H1 (cell line): ENCODE data around the gene MIR17HG.

Source experiments
- ATF2 ChIP-seq: IDR thresholded peaks from 2 replicates; pipeline ENCODE4 v1.6.1; 2012; ENCODE audit warnings: low read length, inconsistent platforms
- CHD1 ChIP-seq: IDR thresholded peaks from 2 replicates; pipeline ENCODE4 v1.6.1; 2012; ENCODE audit warnings: low read depth, low read length, improper control_type of control experiment
- CHD2 ChIP-seq: IDR thresholded peaks from 2 replicates; pipeline ENCODE4 v1.6.1; 2012; ENCODE audit warnings: low read length, improper control_type of control experiment
- CTCF ChIP-seq, 3 experiments: IDR thresholded peaks; 1 replicate in 2 of 3; 2 replicates in 1 of 3; pipeline versions ENCODE4 v1.5.1 to v1.6.1; 2011; ENCODE audit warnings: low read length in 3 of 3, mild to moderate bottlenecking in 3 of 3, inconsistent platforms in 2 of 3, low read depth in 1 of 3, moderate library complexity in 1 of 3; ENCODE audit not compliant: insufficient read depth in 1 of 3; ENCODE audit errors: control extremely low read depth in 1 of 3
- EP300 ChIP-seq, 2 experiments: IDR thresholded peaks; 1 replicate in 1 of 2; 2 replicates in 1 of 2; pipeline ENCODE4 v1.6.1; 2011 to 2012; ENCODE audit warnings: low read depth in 2 of 2, low read length in 2 of 2, mild to moderate bottlenecking in 2 of 2, borderline replicate concordance in 1 of 2, inconsistent platforms in 1 of 2, moderate library complexity in 1 of 2
- MAFK ChIP-seq: IDR thresholded peaks from 2 replicates; pipeline ENCODE4 v1.6.1; 2012; ENCODE audit warnings: low read depth, mild to moderate bottlenecking, improper control_type of control experiment, low read length
- MAX ChIP-seq: IDR thresholded peaks from 2 replicates; pipeline ENCODE4 v1.6.1; 2012; ENCODE audit warnings: inconsistent platforms
- POLR2AphosphoS5 ChIP-seq: IDR thresholded peaks from 2 replicates; pipeline ENCODE4 v1.6.1; 2011; ENCODE audit warnings: low read depth, low read length
- RAD21 ChIP-seq, 2 experiments: IDR thresholded peaks in 1 of 2; conservative IDR thresholded peaks in 1 of 2; 2 replicates each; pipeline ENCODE4 v1.6.1; 2011; ENCODE audit warnings: low read depth in 2 of 2, low read length in 2 of 2, improper control_type of control experiment in 1 of 2, inconsistent platforms in 1 of 2, mild to moderate bottlenecking in 1 of 2, moderate library complexity in 1 of 2
- RXRA ChIP-seq: IDR thresholded peaks from 2 replicates; pipeline ENCODE4 v1.6.1; 2011; ENCODE audit warnings: low read depth, mild to moderate bottlenecking, low read length, moderate library complexity; ENCODE audit not compliant: insufficient read depth
- SP1 ChIP-seq: IDR thresholded peaks from 2 replicates; pipeline ENCODE4 v1.6.1; 2011; ENCODE audit warnings: low read depth, low read length
- TAF1 ChIP-seq: IDR thresholded peaks from 2 replicates; pipeline ENCODE4 v1.6.1; 2011; ENCODE audit warnings: mild to moderate bottlenecking, low read depth, low read length

GRCh38 chr13:91331047-91331915 is 16.2 kb upstream of the MIR17HG start:
- TF ChIP-seq MAX (no peak), CTCF (IDR thresholded peaks at IDR 0.05; ENCODE audit: control extremely low read depth in 1 of 3, insufficient read depth in 1 of 3, low read depth in 1 of 3, low read length in 3 of 3) (no peak), EP300 (IDR thresholded peaks at IDR 0.05; ENCODE audit: borderline replicate concordance in 1 of 2, low read depth in 2 of 2, low read length in 2 of 2) (no peak), CHD2 (no peak), MAFK (no peak), SP1 (no peak), RXRA (no peak), ATF2 (no peak), CHD1 (no peak), TAF1 (no peak), POLR2AphosphoS5 (no peak), RAD21 (IDR thresholded peaks at IDR 0.05 in 1 of 2, conservative IDR thresholded peaks at IDR 0.05 in 1 of 2; ENCODE audit: low read depth in 2 of 2, low read length in 2 of 2) (no peak)
